Stimulated activated CD8-positive, alpha-beta memory T cell treated with anti-CD3 and anti-CD28 coated beads, Interleukin-7, amount 100 ng/mL, for 4 hours (primary cell): ENCODE measurements around the gene ACTL8.

Source experiments
- DNase-seq, 2 donors: peaks; one replicate each; pipeline ENCODE4 v3.0.0-alpha.2; 2020; ENCODE audit warnings: low read depth in 2 of 2

ACTL8 gene

GRCh38 chr1:17772615-17773212 lies 17.6 kb downstream of the ACTL8 start:
- no peak for DNase-seq

GRCh38 chr1:17773591-17774326 lies 18.6 kb downstream of the ACTL8 start:
- no peak for DNase-seq

GRCh38 chr1:17774452-17774851 lies 19.3 kb downstream of the ACTL8 start:
- DNase-seq, result no peak

GRCh38 chr1:17775796-17776195 lies 20.7 kb downstream of the ACTL8 start:
- DNase-seq, result no peak

DNA sequence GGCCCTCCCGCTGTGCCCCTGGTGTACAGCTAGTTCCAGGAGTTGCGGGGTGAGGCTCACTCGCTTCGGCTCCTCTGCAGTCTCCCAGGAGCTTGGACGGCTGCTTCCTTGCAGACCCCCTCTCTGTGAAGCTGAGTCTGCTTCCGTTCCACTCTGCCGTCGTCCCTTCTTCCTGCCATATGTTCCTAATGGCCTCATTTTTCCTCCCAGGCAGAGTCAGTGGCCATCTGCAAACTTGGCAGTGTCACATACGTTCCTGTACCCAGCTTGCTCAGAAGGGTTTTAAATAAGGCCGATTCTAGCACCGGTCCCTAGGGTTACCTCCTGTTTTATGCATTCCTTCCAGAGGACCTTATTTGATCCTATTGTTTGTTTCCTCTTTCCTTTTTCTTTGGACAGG lies 21.3 kb downstream of the ACTL8 start:
- no peak for DNase-seq

DNA sequence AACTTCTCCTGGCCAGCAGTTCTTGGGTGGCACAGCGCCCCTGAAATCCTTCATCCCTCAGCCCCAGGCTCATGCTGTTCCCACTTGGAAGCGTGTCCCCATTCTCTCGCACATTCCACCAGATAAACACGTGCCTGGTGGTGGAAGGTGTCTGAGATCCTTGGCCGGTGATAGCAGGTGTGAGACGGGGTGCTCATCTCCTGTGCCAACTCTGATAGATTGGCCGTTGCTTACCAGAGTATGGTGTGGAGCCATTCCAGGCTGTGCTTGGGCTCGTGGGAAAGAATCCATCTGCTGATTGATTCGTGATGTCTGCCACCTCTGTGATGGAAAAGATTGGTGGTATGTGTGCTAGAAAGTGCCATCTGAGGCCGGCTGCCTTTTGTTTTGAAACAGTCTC lies 22.2 kb downstream of the ACTL8 start:
- DNase-seq, result no peak

DNA sequence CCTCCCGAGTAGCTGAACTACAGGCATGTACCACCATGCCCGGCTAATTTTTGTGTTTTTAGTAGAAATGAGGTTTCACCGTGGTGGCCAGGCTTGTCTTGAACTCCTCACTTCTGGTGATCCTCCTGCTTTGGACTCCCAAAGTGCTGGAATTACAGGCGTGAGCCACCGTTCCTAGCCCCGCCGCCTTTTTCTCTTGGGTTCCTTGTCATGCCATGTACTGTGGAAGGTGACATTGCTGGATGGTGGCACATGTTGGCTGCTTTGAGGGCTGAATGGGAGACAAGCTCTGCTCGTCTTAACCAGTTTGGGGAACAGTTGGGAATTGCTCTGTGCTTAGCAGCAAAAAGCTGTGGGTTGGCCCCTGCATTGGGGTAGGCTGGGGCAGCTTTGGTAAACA lies 22.7 kb downstream of the ACTL8 start:
- no peak for DNase-seq

DNA sequence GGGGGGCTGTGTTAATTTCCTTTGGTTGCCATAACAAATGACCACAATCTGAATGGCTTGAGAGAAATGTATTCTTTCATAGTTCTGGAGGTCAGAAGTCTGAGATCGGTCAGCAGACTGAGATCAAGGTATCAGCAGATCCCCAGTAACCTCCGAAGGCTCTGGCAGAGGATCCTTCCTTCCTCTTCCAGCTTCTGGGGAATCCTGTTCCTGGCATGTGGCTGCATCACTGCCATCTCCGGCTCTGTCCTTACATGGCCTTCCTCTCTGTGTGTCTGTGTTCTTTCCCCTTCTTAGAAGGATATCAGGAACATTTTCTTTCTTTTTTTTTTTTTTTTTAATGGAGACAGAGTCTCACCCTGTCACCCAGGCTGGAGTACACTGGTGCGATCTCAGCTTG lies 25.8 kb downstream of the ACTL8 start:
- no peak for DNase-seq

GRCh38 chr1:17789926-17790325 lies 34.8 kb downstream of the ACTL8 start:
- no peak for DNase-seq

DNA sequence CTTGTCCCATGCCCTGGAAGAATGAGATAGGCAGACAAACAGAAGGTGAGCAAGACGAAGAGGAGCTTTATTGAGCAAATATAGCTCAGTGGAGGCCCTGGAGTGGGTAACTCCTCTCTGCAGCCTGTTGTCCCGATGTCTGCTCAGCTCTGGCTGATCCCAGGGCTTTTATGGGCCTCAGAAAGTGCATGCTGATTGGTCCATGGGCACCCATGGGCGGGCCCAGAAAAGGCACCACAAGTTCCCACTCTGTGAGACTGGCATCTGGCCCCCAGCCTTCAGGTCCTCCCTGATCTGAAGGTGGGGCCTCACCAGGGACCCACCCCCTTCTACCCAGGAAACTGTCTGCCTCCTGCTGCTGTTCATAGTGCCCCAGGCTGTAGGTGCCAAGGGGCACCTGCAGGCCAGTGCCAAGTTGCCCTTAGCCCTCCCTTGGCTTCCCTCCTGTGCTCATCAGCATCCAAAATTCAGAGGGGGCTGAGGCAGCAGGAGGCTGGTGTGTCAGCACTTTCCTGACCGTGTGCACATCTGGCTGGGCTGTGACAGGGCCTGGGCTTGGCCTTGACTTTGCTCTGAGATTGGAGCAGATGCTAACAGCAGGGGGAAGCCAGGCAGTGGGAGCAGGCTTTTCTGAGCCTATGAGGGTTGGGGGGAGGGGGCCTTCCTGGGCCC lies 35.4 kb downstream of the ACTL8 start:
- no peak for DNase-seq

- DNase-seq, result no peak
Measured at GRCh38 chr1:17791055-17791390, 35.9 kb downstream of the ACTL8 start.

GRCh38 chr1:17791480-17791879 lies 36.3 kb downstream of the ACTL8 start:
- DNase-seq, result no peak

- DNase-seq, result no peak
Measured at GRCh38 chr1:17792421-17792820, 37.3 kb downstream of the ACTL8 start.

- no peak for DNase-seq
Measured at GRCh38 chr1:17795081-17795809, 40.1 kb downstream of the ACTL8 start.

- no peak for DNase-seq
Measured at GRCh38 chr1:17795836-17796645, 40.9 kb downstream of the ACTL8 start.

- no peak for DNase-seq
Measured at GRCh38 chr1:17797478-17797877, 42.3 kb downstream of the ACTL8 start.

- DNase-seq, result no peak
Measured at GRCh38 chr1:17798011-17798410, 42.9 kb downstream of the ACTL8 start.

- DNase-seq, result no peak
Measured at GRCh38 chr1:17798799-17799382, 43.8 kb downstream of the ACTL8 start.

GRCh38 chr1:17799642-17800041 lies 44.5 kb downstream of the ACTL8 start:
- no peak for DNase-seq

GRCh38 chr1:17802164-17802563 lies 47.0 kb downstream of the ACTL8 start:
- DNase-seq, result no peak

DNA sequence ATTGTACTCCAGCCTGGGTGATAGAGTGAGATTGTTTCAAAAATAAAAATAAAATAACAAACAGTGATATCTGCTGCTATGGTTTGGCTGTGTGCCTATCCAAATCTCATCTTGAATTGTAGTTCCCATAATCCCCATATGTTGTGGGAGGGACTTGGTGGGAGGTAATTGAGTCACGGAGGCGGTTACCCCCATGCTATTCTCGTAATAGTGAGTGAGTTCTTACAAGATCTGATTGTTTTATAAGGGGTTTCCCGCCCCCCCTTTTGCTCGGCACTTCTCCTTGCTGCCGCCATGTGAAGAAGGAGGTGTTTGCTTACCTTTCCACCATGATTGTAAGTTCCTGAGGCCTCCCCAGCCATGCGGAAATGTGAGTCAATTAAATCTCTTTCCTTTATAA lies 47.8 kb downstream of the ACTL8 start:
- DNase-seq, result no peak
